ENCODE measurements around the gene USP8.
A peak's percentile ranks its signal among the peaks of the same experiment; 100 is the strongest.
"Not testable (repeated sequence)": the region's sequence is repeated elsewhere in the genome, so short reads cannot be mapped to it uniquely, and the experiment has no call there.

Gene USP8

DNA sequence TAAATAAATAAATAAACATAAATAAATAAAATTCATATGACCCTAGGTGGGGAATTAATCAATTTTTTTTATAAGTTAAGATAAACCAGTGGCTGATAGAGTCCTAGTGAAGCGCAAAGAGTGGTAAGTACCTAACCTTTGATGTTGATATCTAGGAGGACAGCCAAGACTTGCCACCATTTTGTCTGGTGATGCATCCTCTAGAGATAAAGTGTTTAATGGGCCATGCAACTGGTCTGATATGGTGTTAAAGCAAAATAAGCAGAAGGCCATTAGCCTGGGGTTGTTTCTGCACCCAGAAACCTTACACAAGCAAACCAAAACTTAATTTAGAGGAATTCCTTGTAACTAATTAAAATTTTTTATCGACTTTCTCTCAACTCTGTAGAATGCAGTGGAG lies 9.6 kb upstream of the USP8 start:
- H3K27me3 ChIP-seq (ENCODE audit: control insufficient read depth in 2 of 2, insufficient read depth in 2 of 2, low read length in 2 of 2) = no peaks in the 10 kb centered on the region

DNA sequence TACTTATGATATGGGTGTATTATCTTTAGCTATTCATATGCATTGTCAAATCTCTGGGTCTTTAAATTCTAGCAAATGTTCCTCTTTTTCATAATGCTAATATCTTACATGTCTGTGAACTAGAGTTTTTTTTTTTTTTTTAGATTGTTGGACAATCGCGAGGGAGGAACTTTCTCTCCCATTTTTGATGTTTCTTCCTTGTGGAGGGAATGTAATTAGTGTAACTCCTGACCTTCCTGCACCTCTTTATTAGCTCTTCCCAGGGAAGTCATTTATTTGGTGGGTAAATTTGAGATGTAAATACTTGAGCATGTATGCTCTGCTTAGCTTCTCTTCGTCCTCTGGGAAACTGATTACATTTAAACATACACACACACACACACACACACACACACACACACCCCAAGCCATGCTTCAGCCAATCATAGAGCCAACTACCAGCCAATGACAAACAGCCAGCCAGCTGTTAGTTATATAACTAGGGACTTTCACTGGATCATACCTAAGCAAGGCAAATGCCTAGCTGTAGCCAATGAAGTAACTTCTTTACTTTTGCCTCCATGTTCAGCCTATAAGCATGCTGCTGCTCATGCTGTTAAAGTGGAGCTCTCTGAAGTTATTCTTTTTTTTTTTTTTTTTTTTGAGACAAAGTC lies 8.3 kb upstream of the USP8 start:
- H3K36me3 ChIP-seq (ENCODE audit: control insufficient read depth in 2 of 2, insufficient read depth in 2 of 2, low read length in 2 of 2) = no peaks in the 10 kb centered on the region
- H3K9me3 ChIP-seq (ENCODE audit: control insufficient read depth in 2 of 2, low read length in 2 of 2) = no peaks in the 10 kb centered on the region
- H3K4me3 ChIP-seq (ENCODE audit: low read length in 2 of 2) = no peak overlapping the region
- H3K27ac ChIP-seq (ENCODE audit: low read depth in 2 of 2, low read length in 2 of 2) = no peak overlapping the region
- no peak overlapping the region for H3K9ac ChIP-seq (ENCODE audit: low read depth in 1 of 2, low read length in 2 of 2)
- H3K27me3 ChIP-seq (ENCODE audit: control insufficient read depth in 2 of 2, insufficient read depth in 2 of 2, low read length in 2 of 2) = no peaks in the 10 kb centered on the region
- H3K4me1 ChIP-seq (ENCODE audit: control insufficient read depth in 2 of 2, insufficient read depth in 2 of 2, low read length in 2 of 2) = no peaks in the 10 kb centered on the region

More for the DNA sequence above, 9.6 kb upstream of the USP8 start:
- Histone ChIP-seq H3K9me3 (ENCODE audit: control insufficient read depth in 2 of 2, low read length in 2 of 2) (no peaks in the 10 kb centered on the region), H3K27ac (ENCODE audit: low read depth in 2 of 2, low read length in 2 of 2) (no peak overlapping the region), H3K4me1 (ENCODE audit: control insufficient read depth in 2 of 2, insufficient read depth in 2 of 2, low read length in 2 of 2) (no peaks in the 10 kb centered on the region), H3K9ac (ENCODE audit: low read depth in 1 of 2, low read length in 2 of 2) (no peak overlapping the region), H3K36me3 (ENCODE audit: control insufficient read depth in 2 of 2, insufficient read depth in 2 of 2, low read length in 2 of 2) (no peaks in the 10 kb centered on the region), H3K4me3 (ENCODE audit: low read length in 2 of 2) (no peak overlapping the region)

DNA sequence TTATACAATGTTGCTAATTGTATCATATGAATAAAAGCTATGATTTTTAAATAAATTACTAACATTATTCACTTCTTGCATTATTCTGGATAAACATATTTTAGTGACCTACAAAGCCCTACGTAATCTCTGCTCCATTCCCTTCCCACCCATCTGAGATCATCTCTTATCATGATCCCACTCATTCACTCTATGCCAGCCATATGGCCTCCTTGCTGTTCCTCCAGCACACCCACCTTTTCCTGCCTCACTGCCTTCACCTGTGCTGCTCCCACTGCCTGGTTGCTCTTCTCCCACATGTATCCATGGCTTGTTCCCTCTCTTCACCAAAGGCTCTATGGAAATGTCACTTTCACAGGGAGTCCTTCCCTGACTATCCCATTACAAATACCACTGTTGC lies 7.3 kb upstream of the USP8 start:
- H3K4me1 ChIP-seq (ENCODE audit: control insufficient read depth in 2 of 2, insufficient read depth in 2 of 2, low read length in 2 of 2) = no peaks in the 10 kb centered on the region
- no peak overlapping the region for H3K9ac ChIP-seq (ENCODE audit: low read depth in 1 of 2, low read length in 2 of 2)
- H3K9me3 ChIP-seq (ENCODE audit: control insufficient read depth in 2 of 2, low read length in 2 of 2) = no peaks in the 10 kb centered on the region
- H3K36me3 ChIP-seq (ENCODE audit: control insufficient read depth in 2 of 2, insufficient read depth in 2 of 2, low read length in 2 of 2) = no peaks in the 10 kb centered on the region
- no peak overlapping the region for H3K4me3 ChIP-seq (ENCODE audit: low read length in 2 of 2)
- no peak overlapping the region for H3K27ac ChIP-seq (ENCODE audit: low read depth in 2 of 2, low read length in 2 of 2)
- H3K27me3 ChIP-seq (ENCODE audit: control insufficient read depth in 2 of 2, insufficient read depth in 2 of 2, low read length in 2 of 2) = no peaks in the 10 kb centered on the region

DNA sequence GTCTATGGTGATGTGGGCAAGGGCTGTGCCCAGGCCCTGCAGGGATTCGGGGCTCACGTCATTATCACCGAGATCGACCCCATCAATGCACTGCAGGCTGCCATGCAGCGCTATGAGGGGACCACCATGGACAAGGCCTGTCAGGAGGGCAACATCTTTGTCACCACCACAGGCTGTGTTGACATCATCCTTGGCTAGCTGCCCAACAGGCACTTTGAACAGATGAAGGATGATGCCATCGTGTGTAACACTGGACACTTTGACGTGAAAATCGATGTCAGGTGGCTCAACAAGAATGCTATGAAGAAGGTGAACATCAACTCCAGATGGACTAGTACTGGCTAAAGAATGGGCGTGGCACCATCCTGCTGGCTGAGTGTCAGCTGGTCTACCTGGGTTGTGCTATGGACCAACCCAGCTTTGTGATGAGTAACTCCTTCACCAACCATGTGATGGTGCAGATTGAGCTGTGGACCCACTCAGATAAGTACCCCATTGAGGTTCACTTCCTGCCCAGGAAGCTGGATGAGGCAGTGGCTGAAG lies 6.1 kb upstream of the USP8 start:
- Histone ChIP-seq H3K27me3 (ENCODE audit: control insufficient read depth in 2 of 2, insufficient read depth in 2 of 2, low read length in 2 of 2) (no peaks in the 10 kb centered on the region), H3K27ac (ENCODE audit: low read depth in 2 of 2, low read length in 2 of 2) (no peak overlapping the region), H3K4me1 (ENCODE audit: control insufficient read depth in 2 of 2, insufficient read depth in 2 of 2, low read length in 2 of 2) (no peaks in the 10 kb centered on the region), H3K9me3 (ENCODE audit: control insufficient read depth in 2 of 2, low read length in 2 of 2) (no peaks in the 10 kb centered on the region), H3K9ac (ENCODE audit: low read depth in 1 of 2, low read length in 2 of 2) (no peak overlapping the region), H3K36me3 (ENCODE audit: control insufficient read depth in 2 of 2, insufficient read depth in 2 of 2, low read length in 2 of 2) (no peaks in the 10 kb centered on the region), H3K4me3 (ENCODE audit: low read length in 2 of 2) (no peak overlapping the region)

DNA sequence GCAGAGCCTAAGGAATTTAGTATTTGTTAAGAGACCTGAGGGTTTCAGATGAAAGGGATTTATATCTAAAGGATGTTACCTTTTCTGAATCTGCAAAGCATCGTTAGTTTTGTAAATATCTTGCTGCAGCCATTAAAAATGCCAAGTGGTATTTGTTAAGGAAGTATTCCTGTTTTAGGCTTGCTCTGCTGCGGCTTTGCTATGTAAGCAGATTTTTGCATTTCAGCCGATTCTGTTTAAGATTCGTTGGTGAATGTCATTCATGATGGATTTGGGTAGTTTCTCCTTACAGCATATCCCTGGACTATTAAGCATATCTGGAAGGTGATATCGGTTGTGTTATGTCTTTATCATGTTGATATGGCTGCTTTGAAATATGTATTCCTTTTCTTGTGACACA lies 1.0 kb downstream of the USP8 start:
- no peaks in the 10 kb centered on the region for H3K27me3 ChIP-seq (ENCODE audit: control insufficient read depth in 2 of 2, insufficient read depth in 2 of 2, low read length in 2 of 2)
- H3K9ac ChIP-seq (ENCODE audit: low read depth in 1 of 2, low read length in 2 of 2) = peak overlapping the region; percentile 85 to 99
- H3K9me3 ChIP-seq (ENCODE audit: control insufficient read depth in 2 of 2, low read length in 2 of 2) = no peaks in the 10 kb centered on the region
- H3K36me3 ChIP-seq (ENCODE audit: control insufficient read depth in 2 of 2, insufficient read depth in 2 of 2, low read length in 2 of 2) = peaks cover 0 to 4% of the 10 kb centered on the region in 2 donors
- peak overlapping the region; percentile 88 to 93 for H3K27ac ChIP-seq (ENCODE audit: low read depth in 2 of 2, low read length in 2 of 2)
- H3K4me1 ChIP-seq (ENCODE audit: control insufficient read depth in 2 of 2, insufficient read depth in 2 of 2, low read length in 2 of 2) = peaks cover 3 to 6% of the 10 kb centered on the region in 2 donors
- peak overlapping the region; percentile 79 to 100 for H3K4me3 ChIP-seq (ENCODE audit: low read length in 2 of 2)

DNA sequence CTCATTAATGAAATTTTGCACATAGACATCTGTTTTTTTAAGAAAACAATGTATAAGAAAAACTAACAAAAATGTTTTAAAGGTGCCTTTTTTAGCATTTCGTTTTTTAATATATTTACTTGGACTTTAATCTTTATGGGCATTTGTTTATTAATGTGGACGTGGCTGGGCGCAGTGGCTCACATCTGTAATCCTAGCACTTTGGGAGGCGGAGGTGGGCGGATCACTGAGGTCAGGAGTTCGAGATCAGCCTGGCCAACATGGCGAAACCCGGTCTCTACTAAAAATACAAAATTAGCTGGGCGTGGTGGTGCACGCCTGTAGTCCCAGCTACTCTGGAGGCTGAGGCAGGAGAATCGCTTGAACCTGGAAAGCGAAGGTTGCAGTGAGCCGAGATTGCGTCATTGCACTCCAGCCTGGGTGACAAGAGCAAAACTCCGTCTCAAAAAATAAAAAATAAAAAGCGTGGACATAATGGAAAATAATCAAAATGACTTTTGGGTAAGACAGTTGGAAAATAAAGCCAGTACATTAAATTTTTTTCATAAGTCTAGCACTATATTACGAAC lies 1.6 kb downstream of the USP8 start:
- H3K9ac ChIP-seq (ENCODE audit: low read depth in 1 of 2, low read length in 2 of 2) = peak overlapping the region; percentile 85 to 99
- H3K4me3 ChIP-seq (ENCODE audit: low read length in 2 of 2) = peak overlapping the region; percentile 79 to 100
- not testable (repeated sequence) for H3K9me3 ChIP-seq (ENCODE audit: control insufficient read depth in 2 of 2, low read length in 2 of 2); H3K4me1 ChIP-seq (ENCODE audit: control insufficient read depth in 2 of 2, insufficient read depth in 2 of 2, low read length in 2 of 2); H3K27ac ChIP-seq (ENCODE audit: low read depth in 2 of 2, low read length in 2 of 2); H3K27me3 ChIP-seq (ENCODE audit: control insufficient read depth in 2 of 2, insufficient read depth in 2 of 2, low read length in 2 of 2); H3K36me3 ChIP-seq (ENCODE audit: control insufficient read depth in 2 of 2, insufficient read depth in 2 of 2, low read length in 2 of 2)

DNA sequence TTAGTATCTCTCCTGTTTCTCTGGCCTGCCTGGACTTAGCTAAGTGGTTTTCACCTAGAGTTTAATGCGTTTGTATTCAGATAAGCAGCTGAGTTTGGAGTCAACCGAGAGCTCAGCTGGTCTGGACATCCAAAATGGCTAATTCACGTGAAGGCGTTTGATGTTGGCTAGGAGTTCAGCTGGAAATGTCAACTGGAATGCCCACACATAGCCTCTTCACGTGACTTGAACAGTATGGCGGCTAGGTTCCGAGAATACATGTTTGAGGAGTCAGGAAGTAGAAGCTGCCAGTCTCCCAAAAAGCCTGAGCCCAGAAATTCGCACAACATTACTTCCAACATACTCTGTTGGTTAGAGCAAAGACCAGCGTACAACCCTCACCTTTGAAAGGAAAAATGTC lies 2.2 kb downstream of the USP8 start:
- peaks cover 0 to 4% of the 10 kb centered on the region in 2 donors for H3K36me3 ChIP-seq (ENCODE audit: control insufficient read depth in 2 of 2, insufficient read depth in 2 of 2, low read length in 2 of 2)
- H3K27me3 ChIP-seq (ENCODE audit: control insufficient read depth in 2 of 2, insufficient read depth in 2 of 2, low read length in 2 of 2) = no peaks in the 10 kb centered on the region
- no peak overlapping the region for H3K4me3 ChIP-seq (ENCODE audit: low read length in 2 of 2)
- H3K9ac ChIP-seq (ENCODE audit: low read depth in 1 of 2, low read length in 2 of 2) = no peak overlapping the region
- no peak overlapping the region for H3K27ac ChIP-seq (ENCODE audit: low read depth in 2 of 2, low read length in 2 of 2)
- H3K4me1 ChIP-seq (ENCODE audit: control insufficient read depth in 2 of 2, insufficient read depth in 2 of 2, low read length in 2 of 2) = peaks cover 6% of the 10 kb centered on the region in 2 donors
- H3K9me3 ChIP-seq (ENCODE audit: control insufficient read depth in 2 of 2, low read length in 2 of 2) = no peaks in the 10 kb centered on the region

DNA sequence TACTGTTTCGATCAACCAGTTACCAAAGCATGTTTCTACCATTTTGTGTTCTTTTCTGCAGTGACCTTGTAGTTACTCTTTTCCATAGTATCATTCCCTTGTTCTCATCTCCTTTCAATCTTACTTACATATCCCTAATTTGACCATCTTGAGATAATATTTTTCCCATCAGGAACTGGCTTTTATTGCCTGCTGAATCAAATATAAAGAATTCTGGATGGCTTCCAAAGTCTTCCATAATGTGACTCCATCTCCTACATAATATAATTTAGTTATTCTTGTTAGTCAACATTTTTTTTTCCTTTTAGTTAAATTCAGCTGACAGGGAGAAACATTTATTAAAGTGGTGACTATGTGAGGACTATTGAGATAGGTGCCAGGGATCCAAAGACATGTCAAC lies 7.0 kb downstream of the USP8 start:
- Histone ChIP-seq H3K4me1 (ENCODE audit: control insufficient read depth in 2 of 2, insufficient read depth in 2 of 2, low read length in 2 of 2) (peaks cover 3 to 7% of the 10 kb centered on the region in 2 donors), H3K27ac (ENCODE audit: low read depth in 2 of 2, low read length in 2 of 2) (no peak overlapping the region), H3K9me3 (ENCODE audit: control insufficient read depth in 2 of 2, low read length in 2 of 2) (no peaks in the 10 kb centered on the region), H3K27me3 (ENCODE audit: control insufficient read depth in 2 of 2, insufficient read depth in 2 of 2, low read length in 2 of 2) (no peaks in the 10 kb centered on the region), H3K4me3 (ENCODE audit: low read length in 2 of 2) (no peak overlapping the region), H3K36me3 (ENCODE audit: control insufficient read depth in 2 of 2, insufficient read depth in 2 of 2, low read length in 2 of 2) (peaks cover 0 to 9% of the 10 kb centered on the region in 2 donors), H3K9ac (ENCODE audit: low read depth in 1 of 2, low read length in 2 of 2) (no peak overlapping the region)

DNA sequence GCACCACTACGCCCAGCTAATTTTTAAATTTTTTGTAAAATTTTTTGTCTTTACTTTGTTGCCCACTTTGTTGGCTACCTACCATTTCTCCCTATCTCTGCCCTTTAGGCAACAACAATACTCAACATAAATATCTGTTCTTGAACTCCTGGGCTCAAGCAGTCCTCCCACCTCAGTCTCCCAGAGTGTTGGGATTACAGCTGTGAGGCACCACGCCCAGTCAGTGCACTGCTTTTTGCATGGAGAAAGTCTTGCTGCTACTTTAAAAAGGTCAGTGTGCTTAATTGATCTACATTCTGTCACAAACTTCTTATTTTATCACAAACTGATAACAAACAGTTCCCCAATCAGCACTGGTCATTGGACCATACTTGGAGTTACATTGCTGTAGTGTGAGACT lies 8.0 kb downstream of the USP8 start:
- no peak overlapping the region for H3K9ac ChIP-seq (ENCODE audit: low read depth in 1 of 2, low read length in 2 of 2)
- H3K4me1 ChIP-seq (ENCODE audit: control insufficient read depth in 2 of 2, insufficient read depth in 2 of 2, low read length in 2 of 2) = peaks cover 3 to 4% of the 10 kb centered on the region in 2 donors
- H3K9me3 ChIP-seq (ENCODE audit: control insufficient read depth in 2 of 2, low read length in 2 of 2) = no peaks in the 10 kb centered on the region
- H3K27me3 ChIP-seq (ENCODE audit: control insufficient read depth in 2 of 2, insufficient read depth in 2 of 2, low read length in 2 of 2) = no peaks in the 10 kb centered on the region
- H3K27ac ChIP-seq (ENCODE audit: low read depth in 2 of 2, low read length in 2 of 2) = no peak overlapping the region
- no peak overlapping the region for H3K4me3 ChIP-seq (ENCODE audit: low read length in 2 of 2)
- peaks cover 0 to 9% of the 10 kb centered on the region in 2 donors for H3K36me3 ChIP-seq (ENCODE audit: control insufficient read depth in 2 of 2, insufficient read depth in 2 of 2, low read length in 2 of 2)

DNA sequence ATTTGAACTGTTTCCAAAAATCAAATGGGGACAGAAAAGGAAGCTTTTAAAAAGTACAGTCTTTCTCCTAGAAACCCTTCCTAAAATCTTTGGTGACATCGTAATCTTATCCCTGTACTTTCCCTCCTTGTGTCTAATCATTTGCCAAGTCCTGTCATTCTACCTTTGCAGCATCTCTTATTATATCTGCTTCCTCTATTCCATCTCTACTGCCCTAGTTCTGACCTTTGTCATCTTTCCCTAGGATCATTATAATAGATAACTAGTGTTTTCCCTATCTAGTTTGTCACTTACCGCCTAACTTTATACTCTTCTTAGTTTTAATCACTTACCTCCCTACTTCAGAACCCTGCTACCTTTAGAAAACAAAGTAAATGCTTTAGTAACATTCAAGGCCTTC lies 11.6 kb downstream of the USP8 start:
- H3K9ac ChIP-seq (ENCODE audit: low read depth in 1 of 2, low read length in 2 of 2) = no peak overlapping the region
- no peaks in the 10 kb centered on the region for H3K27me3 ChIP-seq (ENCODE audit: control insufficient read depth in 2 of 2, insufficient read depth in 2 of 2, low read length in 2 of 2)
- H3K36me3 ChIP-seq (ENCODE audit: control insufficient read depth in 2 of 2, insufficient read depth in 2 of 2, low read length in 2 of 2) = peaks cover 10 to 11% of the 10 kb centered on the region in 2 donors
- H3K27ac ChIP-seq (ENCODE audit: low read depth in 2 of 2, low read length in 2 of 2) = no peak overlapping the region
- H3K4me3 ChIP-seq (ENCODE audit: low read length in 2 of 2) = no peak overlapping the region
- H3K4me1 ChIP-seq (ENCODE audit: control insufficient read depth in 2 of 2, insufficient read depth in 2 of 2, low read length in 2 of 2) = peaks cover 1 to 4% of the 10 kb centered on the region in 2 donors
- no peaks in the 10 kb centered on the region for H3K9me3 ChIP-seq (ENCODE audit: control insufficient read depth in 2 of 2, low read length in 2 of 2)
